ENCODE results near the gene GPAM.

The GPAM gene

DNA sequence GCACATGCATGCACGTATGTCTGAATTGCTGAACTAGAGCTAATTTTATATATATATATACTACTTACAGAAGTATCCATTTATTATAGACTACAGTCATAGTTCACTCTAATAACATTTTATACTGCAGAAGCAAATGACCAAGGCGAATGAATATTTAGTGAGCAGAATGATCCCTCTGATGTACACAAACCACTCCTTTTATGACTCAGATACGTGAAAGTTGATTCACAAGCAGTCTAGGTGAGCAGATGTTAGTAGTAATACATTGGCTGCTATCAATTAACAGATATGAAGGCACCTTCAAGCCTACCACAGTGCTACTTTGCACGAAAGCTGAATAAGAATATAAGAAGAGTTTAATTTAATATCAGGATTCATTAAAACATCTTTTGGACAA, 10.4 kb downstream of the GPAM start:
- H3K27me3 ChIP-seq (ENCODE audit: control insufficient read depth, insufficient read depth, low read length): no peaks in the 10 kb centered on the region
- H3K9ac ChIP-seq (ENCODE audit: low read length): no peak overlapping the region
- H3K27ac ChIP-seq (ENCODE audit: low read length): no peak overlapping the region
- no peaks in the 10 kb centered on the region for H3K9me3 ChIP-seq (ENCODE audit: control insufficient read depth, low read depth, low read length)
- no peaks in the 10 kb centered on the region for H3K4me1 ChIP-seq (ENCODE audit: control insufficient read depth, low read depth, low read length)
- peaks cover 76% of the 10 kb centered on the region for H3K36me3 ChIP-seq (ENCODE audit: control insufficient read depth, low read depth, low read length)
- H3K4me3 ChIP-seq (ENCODE audit: low read length): no peak overlapping the region

DNA sequence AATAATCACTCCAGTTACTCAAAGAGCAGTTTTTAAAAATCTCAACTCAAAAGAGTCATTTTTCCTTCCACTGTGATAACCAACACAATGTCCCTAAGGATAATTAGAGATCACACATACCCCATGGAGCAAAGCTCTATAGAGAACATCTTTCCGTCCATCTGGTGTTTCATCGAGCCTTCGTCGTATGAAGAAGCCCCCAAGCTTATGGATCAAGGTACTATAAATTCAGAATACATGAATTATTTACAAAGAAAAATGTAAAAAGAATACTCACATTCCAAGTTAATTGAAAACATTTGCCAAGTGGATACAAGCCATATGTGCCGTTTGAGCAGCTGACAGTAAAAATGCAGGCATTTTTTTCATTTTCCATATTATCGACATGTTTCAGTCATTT, 14.8 kb downstream of the GPAM start:
- Histone ChIP-seq H3K9ac (ENCODE audit: low read length) (no peak overlapping the region), H3K36me3 (ENCODE audit: control insufficient read depth, low read depth, low read length) (peaks cover 77% of the 10 kb centered on the region), H3K27ac (ENCODE audit: low read length) (no peak overlapping the region), H3K9me3 (ENCODE audit: control insufficient read depth, low read depth, low read length) (no peaks in the 10 kb centered on the region), H3K4me3 (ENCODE audit: low read length) (no peak overlapping the region), H3K27me3 (ENCODE audit: control insufficient read depth, insufficient read depth, low read length) (no peaks in the 10 kb centered on the region), H3K4me1 (ENCODE audit: control insufficient read depth, low read depth, low read length) (no peaks in the 10 kb centered on the region)

DNA sequence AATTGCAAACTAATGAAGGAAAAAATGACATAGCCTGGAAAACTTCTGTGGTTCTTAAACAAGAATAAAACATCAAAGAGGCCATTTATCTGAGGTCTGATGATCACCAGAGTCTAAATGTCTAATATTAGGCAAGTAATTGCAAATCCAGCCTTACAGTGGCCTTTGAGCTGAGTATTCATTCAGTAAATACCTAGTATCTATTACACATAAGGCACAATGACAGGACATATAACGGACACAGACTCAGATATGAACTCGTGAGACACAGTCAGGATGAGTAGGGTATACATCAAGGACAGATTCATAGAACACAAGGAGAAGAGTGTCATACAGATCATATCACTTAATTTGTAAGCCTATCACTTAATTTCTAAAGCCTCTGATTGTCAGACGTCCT, 16.8 kb downstream of the GPAM start:
- no peak overlapping the region for H3K9ac ChIP-seq (ENCODE audit: low read length)
- H3K27me3 ChIP-seq (ENCODE audit: control insufficient read depth, insufficient read depth, low read length): no peaks in the 10 kb centered on the region
- no peak overlapping the region for H3K27ac ChIP-seq (ENCODE audit: low read length)
- H3K4me1 ChIP-seq (ENCODE audit: control insufficient read depth, low read depth, low read length): no peaks in the 10 kb centered on the region
- H3K9me3 ChIP-seq (ENCODE audit: control insufficient read depth, low read depth, low read length): no peaks in the 10 kb centered on the region
- H3K4me3 ChIP-seq (ENCODE audit: low read length): no peak overlapping the region
- H3K36me3 ChIP-seq (ENCODE audit: control insufficient read depth, low read depth, low read length): peaks cover 72% of the 10 kb centered on the region

DNA sequence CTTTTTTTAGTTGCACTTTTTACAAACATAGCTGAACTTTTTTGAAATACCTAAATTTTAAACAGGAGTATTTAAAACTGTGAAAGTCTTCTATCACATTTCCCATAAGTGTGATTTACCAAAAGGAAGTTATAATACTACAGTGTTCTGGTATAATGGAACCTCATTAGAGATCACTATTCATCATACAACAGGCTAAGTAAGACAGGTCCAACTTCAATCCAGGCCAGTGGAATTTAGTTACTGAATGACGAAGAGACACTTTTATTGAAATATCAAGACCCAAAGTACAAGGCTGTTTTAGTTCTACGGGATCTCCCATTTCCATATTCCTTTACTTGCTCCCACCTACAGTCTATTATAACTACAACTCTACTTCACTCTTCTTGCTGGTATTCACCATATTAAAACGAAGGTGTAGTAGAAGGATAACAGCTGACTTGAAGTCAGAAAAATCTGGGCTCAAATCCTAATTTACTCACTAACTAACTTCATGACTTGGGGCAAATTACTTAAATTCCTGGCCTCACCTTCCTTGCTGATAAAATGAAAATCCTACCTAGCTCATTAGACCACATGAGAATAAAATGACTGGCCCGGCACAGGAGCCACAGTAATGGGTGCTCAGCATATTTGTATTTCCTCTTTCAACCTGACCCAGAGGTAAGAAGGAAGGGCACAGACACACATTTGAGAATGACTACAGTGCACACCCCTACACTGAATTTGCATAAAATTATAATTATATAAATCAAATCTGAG, 21.6 kb downstream of the GPAM start:
- Histone ChIP-seq H3K4me1 (ENCODE audit: control insufficient read depth, low read depth, low read length) (no peaks in the 10 kb centered on the region), H3K36me3 (ENCODE audit: control insufficient read depth, low read depth, low read length) (peaks cover 63% of the 10 kb centered on the region), H3K27ac (ENCODE audit: low read length) (no peak overlapping the region), H3K4me3 (ENCODE audit: low read length) (no peak overlapping the region), H3K9ac (ENCODE audit: low read length) (no peak overlapping the region), H3K9me3 (ENCODE audit: control insufficient read depth, low read depth, low read length) (no peaks in the 10 kb centered on the region), H3K27me3 (ENCODE audit: control insufficient read depth, insufficient read depth, low read length) (no peaks in the 10 kb centered on the region)

DNA sequence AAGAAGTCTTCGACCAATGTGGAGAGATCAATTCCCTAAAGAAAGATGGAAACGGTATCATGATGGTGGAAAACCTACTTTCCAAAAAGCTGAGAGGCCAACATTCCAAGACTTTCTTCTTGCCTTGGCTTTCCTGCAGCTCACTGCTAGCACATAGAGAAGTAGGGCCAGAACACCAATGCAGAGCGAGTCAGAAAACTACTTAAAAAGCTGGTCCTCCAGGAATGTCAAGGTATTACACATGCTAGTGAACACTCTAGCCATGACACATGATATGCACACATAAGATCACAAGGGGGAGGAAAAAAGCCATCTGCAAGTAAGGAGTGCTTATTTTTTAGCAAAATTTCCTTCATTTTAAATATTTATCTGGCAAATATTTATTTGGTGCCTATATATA, 22.7 kb downstream of the GPAM start:
- no peaks in the 10 kb centered on the region for H3K9me3 ChIP-seq (ENCODE audit: control insufficient read depth, low read depth, low read length)
- H3K27me3 ChIP-seq (ENCODE audit: control insufficient read depth, insufficient read depth, low read length): no peaks in the 10 kb centered on the region
- no peak overlapping the region for H3K4me3 ChIP-seq (ENCODE audit: low read length)
- H3K4me1 ChIP-seq (ENCODE audit: control insufficient read depth, low read depth, low read length): no peaks in the 10 kb centered on the region
- H3K27ac ChIP-seq (ENCODE audit: low read length): no peak overlapping the region
- no peak overlapping the region for H3K9ac ChIP-seq (ENCODE audit: low read length)
- H3K36me3 ChIP-seq (ENCODE audit: control insufficient read depth, low read depth, low read length): peaks cover 57% of the 10 kb centered on the region

DNA sequence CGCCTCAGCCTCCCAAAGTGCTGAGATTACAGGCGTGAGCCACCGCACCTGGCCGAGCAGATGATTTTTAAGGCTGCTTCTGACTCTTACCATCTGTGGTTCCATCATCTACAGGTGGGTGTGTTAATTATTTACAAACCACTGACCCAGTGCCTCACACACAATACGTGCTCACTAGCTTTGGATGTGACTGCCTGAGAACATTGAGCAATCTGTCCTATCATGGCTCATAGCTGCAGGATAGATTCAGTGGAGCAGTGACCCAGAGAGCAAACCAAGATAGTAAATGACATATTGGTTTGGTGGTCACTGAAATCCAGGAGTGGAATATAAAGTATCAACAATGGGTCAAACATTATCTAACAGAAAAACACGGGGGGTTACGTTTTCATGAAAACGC, 24.1 kb downstream of the GPAM start:
- H3K36me3 ChIP-seq (ENCODE audit: control insufficient read depth, low read depth, low read length): peaks cover 56% of the 10 kb centered on the region

DNA sequence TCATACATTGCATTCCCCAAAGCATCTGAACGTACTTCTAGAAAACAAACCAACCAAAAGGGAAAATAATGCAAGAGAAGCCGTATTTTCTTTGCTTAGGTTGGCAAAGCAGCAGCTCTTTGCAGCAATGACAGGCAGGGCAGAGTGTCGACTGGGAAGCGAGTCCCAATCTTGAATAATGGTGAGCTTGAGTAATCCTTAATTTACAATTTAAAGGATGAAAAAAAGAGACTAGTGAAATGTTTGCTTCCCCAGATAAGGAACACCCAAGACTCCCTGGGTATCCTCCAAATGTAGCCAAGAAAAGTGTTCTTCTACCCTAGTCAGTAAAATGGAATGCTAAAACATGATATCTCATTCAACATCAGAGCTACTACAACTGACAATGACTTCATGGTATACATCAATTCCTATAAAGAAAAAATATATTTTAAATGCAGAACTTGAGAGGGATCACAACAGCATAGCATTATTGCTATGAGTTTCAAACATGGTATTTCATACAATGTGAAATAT, 32.0 kb downstream of the GPAM start:
- no peaks in the 10 kb centered on the region for H3K27me3 ChIP-seq (ENCODE audit: control insufficient read depth, insufficient read depth, low read length)
- H3K36me3 ChIP-seq (ENCODE audit: control insufficient read depth, low read depth, low read length): peaks cover 25% of the 10 kb centered on the region
- H3K9ac ChIP-seq (ENCODE audit: low read length): no peak overlapping the region
- H3K27ac ChIP-seq (ENCODE audit: low read length): no peak overlapping the region
- H3K4me3 ChIP-seq (ENCODE audit: low read length): no peak overlapping the region
- H3K9me3 ChIP-seq (ENCODE audit: control insufficient read depth, low read depth, low read length): no peaks in the 10 kb centered on the region
- H3K4me1 ChIP-seq (ENCODE audit: control insufficient read depth, low read depth, low read length): no peaks in the 10 kb centered on the region

More for the DNA sequence above, 24.1 kb downstream of the GPAM start:
- Histone ChIP-seq H3K27me3 (ENCODE audit: control insufficient read depth, insufficient read depth, low read length) (no peaks in the 10 kb centered on the region), H3K27ac (ENCODE audit: low read length) (no peak overlapping the region), H3K4me3 (ENCODE audit: low read length) (no peak overlapping the region), H3K4me1 (ENCODE audit: control insufficient read depth, low read depth, low read length) (no peaks in the 10 kb centered on the region), H3K9me3 (ENCODE audit: control insufficient read depth, low read depth, low read length) (no peaks in the 10 kb centered on the region), H3K9ac (ENCODE audit: low read length) (no peak overlapping the region)

DNA sequence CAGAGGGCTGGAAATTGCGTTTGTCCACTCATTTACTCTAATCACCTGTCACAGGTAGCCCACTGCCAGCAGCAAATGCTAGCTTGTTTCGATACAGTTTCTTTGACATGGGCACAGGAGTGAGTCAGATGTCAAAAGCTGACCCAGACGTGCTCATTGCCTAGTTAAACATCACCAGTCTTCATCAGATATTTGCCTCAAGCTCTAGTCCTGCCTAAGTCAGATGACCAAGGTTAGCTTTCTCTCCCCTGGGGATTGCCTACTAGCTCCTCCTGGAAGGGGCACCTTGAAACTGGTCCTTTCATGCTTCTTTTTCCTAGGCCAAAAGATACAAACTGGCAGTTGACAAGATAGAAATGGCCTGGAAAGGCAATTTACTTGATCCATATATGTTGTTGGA, 35.2 kb downstream of the GPAM start:
- no peak overlapping the region for H3K27ac ChIP-seq (ENCODE audit: low read length)
- H3K4me3 ChIP-seq (ENCODE audit: low read length): no peak overlapping the region
- no peaks in the 10 kb centered on the region for H3K9me3 ChIP-seq (ENCODE audit: control insufficient read depth, low read depth, low read length)
- no peaks in the 10 kb centered on the region for H3K4me1 ChIP-seq (ENCODE audit: control insufficient read depth, low read depth, low read length)
- H3K27me3 ChIP-seq (ENCODE audit: control insufficient read depth, insufficient read depth, low read length): no peaks in the 10 kb centered on the region
- H3K9ac ChIP-seq (ENCODE audit: low read length): no peak overlapping the region
- H3K36me3 ChIP-seq (ENCODE audit: control insufficient read depth, low read depth, low read length): peaks cover 10% of the 10 kb centered on the region

DNA sequence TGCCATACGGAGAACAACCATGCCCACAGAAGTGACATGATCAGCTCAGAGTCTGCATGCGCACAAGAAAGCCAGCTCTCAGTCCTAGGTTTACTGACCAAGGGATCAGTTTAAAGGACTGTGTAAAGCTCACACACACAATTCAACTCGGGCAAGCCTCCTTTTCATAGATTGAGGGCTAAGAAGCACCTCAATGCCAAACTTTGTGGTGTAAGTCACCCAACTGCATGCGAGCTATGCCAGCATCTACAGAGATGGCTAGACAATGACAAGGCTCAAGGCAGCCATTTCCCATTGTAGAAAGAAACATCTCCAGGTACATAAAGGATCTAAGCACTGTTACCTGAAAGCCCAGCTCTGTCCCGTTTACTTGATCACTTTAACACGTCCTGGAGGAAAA, 36.8 kb downstream of the GPAM start:
- Histone ChIP-seq H3K4me1 (ENCODE audit: control insufficient read depth, low read depth, low read length) (no peaks in the 10 kb centered on the region), H3K4me3 (ENCODE audit: low read length) (no peak overlapping the region), H3K9me3 (ENCODE audit: control insufficient read depth, low read depth, low read length) (no peaks in the 10 kb centered on the region), H3K27ac (ENCODE audit: low read length) (no peak overlapping the region), H3K36me3 (ENCODE audit: control insufficient read depth, low read depth, low read length) (no peaks in the 10 kb centered on the region), H3K9ac (ENCODE audit: low read length) (no peak overlapping the region), H3K27me3 (ENCODE audit: control insufficient read depth, insufficient read depth, low read length) (no peaks in the 10 kb centered on the region)

DNA sequence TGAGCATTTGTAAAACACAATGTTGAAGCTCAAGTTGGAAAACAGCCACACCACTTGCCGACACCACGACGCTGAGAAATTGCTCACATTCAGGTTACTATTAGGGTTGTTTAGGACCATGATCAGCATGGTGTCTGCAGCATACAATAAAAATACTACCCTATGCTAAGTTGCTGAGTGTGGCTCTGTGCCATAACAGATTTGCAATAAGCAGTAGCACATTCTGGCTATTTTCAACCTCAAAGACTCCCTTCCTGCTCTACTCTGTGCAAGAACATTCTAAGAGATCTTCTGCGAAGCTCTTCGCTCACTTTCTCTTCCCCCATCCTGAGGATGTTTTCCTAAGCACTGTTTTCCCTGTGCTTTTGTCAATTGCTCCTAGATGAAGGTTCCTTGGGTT, 38.3 kb downstream of the GPAM start:
- Histone ChIP-seq H3K9me3 (ENCODE audit: control insufficient read depth, low read depth, low read length) (no peaks in the 10 kb centered on the region), H3K27me3 (ENCODE audit: control insufficient read depth, insufficient read depth, low read length) (no peaks in the 10 kb centered on the region), H3K9ac (ENCODE audit: low read length) (no peak overlapping the region), H3K4me3 (ENCODE audit: low read length) (no peak overlapping the region), H3K4me1 (ENCODE audit: control insufficient read depth, low read depth, low read length) (no peaks in the 10 kb centered on the region), H3K27ac (ENCODE audit: low read length) (no peak overlapping the region), H3K36me3 (ENCODE audit: control insufficient read depth, low read depth, low read length) (no peaks in the 10 kb centered on the region)

DNA sequence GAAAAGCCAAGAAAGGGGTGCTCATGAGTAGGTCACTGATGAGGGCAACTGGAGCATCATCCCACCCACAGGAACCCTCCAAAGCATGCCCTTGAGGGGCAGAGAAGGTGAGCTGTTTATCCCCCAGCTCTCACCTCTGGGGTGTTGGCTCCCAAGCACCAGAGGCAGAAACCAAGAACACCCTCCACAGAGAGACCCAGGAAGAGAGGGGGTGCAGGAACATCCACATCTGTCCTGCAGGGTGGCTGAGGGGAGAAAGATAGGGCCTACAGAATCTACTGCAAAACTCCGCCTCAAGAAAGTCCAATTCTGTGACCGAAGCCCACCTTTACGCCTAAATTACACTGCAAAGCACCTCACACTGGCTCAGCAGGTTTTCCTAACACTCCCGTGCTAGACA, 40.1 kb downstream of the GPAM start:
- H3K4me3 ChIP-seq (ENCODE audit: low read length): no peak overlapping the region
- H3K9ac ChIP-seq (ENCODE audit: low read length): no peak overlapping the region
- no peaks in the 10 kb centered on the region for H3K4me1 ChIP-seq (ENCODE audit: control insufficient read depth, low read depth, low read length)
- no peaks in the 10 kb centered on the region for H3K36me3 ChIP-seq (ENCODE audit: control insufficient read depth, low read depth, low read length)
- H3K27ac ChIP-seq (ENCODE audit: low read length): no peak overlapping the region
- H3K27me3 ChIP-seq (ENCODE audit: control insufficient read depth, insufficient read depth, low read length): no peaks in the 10 kb centered on the region
- H3K9me3 ChIP-seq (ENCODE audit: control insufficient read depth, low read depth, low read length): no peaks in the 10 kb centered on the region

DNA sequence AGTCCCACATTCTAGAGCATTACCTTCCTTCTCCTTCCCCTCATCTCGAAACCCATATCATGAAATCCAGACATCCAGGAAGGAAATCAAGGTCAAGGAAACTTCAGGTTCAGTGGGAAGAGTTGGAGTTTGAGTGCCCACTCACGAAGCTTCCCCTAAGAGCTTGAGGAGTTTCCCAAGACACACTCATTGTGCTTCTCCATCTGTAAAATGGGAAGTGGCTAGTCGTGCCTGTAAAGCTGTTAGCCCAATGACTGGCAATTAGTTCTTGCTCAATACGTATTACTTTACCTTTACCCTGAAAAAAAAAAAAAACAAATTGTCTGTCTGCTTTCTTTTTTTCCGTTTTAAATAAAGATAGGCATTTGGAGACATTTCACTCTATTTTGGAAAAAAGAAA, 42.3 kb downstream of the GPAM start:
- Histone ChIP-seq H3K36me3 (ENCODE audit: control insufficient read depth, low read depth, low read length) (no peaks in the 10 kb centered on the region), H3K27me3 (ENCODE audit: control insufficient read depth, insufficient read depth, low read length) (no peaks in the 10 kb centered on the region), H3K27ac (ENCODE audit: low read length) (no peak overlapping the region), H3K4me1 (ENCODE audit: control insufficient read depth, low read depth, low read length) (no peaks in the 10 kb centered on the region), H3K4me3 (ENCODE audit: low read length) (no peak overlapping the region), H3K9ac (ENCODE audit: low read length) (no peak overlapping the region), H3K9me3 (ENCODE audit: control insufficient read depth, low read depth, low read length) (no peaks in the 10 kb centered on the region)
